ENCODE results near the gene ADIPOR2. TPM values are rescaled to one million over a fixed set of nuclear protein-coding genes. Genes with fewer than 3 reads are reported as not detected.

The ADIPOR2 gene
- total and polyA plus RNA-seq, 10 of the 15 experiments (the other 5 are each of a cell fraction or from before 2014, with no cell fraction given) = 8.6 to 65.0 (median 38.0) TPM

DNA sequence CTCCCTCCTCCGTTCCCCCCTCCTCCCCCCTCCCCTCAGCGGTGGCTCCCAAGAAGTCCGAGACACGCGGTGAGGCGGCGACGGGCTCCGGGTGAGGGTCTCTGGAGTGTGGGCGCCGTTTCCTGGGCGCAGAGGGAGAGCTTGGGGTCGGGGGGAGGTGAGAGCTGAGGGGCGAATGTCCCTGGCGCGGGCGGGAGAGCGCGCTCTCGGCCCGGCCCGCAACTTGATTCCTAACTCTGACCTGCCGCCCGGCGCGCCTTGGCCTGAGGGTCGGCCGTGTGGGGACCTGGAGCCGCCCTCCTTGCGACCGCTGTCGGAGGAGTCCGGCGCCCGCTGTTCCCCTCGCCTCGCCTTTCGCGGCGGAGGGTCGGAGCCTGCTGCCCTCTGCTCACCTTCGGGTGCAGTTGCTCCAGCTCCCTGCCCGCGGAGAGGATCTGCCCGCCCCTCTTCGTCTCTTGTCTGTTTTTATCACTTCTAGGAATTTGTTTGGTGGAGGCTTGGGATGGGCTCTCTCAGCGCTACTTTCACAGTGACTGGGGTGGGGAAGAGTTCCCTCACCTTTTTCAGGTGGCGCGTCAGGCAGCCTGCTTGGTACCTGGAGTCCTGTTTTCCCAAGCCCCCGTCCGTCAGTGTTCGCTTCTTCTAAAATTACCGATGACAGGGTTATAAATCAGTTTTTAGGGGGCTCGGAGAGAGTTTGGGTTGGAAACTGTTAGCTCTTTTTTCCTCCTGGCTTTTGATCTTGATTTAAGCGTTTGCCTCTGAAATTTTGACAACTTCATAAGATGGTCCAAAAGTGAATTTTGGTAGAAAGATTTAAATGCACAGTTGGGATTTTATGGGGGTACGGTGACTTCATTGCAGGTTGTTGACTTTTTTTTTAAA, 495 bp downstream of the ADIPOR2 start (continued):
- TF ChIP-seq RELB (IDR thresholded peaks at IDR 0.05; ENCODE audit: low read depth) = no peak
- no peak for TF ChIP-seq NFYA (IDR thresholded peaks at IDR 0.05; ENCODE audit: borderline replicate concordance, low read depth, low read length)
- TF ChIP-seq ZNF622 (IDR thresholded peaks at IDR 0.05) = no peak
- no peak; the same call in 1 of the 2 replicates for TF ChIP-seq RB1 (IDR thresholded peaks at IDR 0.05; ENCODE audit: borderline replicate concordance)
- no peak for TF ChIP-seq ZNF207 (IDR thresholded peaks at IDR 0.05; ENCODE audit: borderline replicate concordance)
- TF ChIP-seq, protein P1, sequence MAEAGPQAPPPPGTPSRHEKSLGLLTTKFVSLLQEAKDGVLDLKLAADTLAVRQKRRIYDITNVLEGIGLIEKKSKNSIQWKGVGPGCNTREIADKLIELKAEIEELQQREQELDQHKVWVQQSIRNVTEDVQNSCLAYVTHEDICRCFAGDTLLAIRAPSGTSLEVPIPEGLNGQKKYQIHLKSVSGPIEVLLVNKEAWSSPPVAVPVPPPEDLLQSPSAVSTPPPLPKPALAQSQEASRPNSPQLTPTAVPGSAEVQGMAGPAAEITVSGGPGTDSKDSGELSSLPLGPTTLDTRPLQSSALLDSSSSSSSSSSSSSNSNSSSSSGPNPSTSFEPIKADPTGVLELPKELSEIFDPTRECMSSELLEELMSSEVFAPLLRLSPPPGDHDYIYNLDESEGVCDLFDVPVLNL (IDR thresholded peaks at IDR 0.05; ENCODE audit: low read depth, low read length) = no peak
- no peak for TF ChIP-seq ZSCAN29 (IDR thresholded peaks at IDR 0.05)
- 0 out of 2 replicates have a peak, but pooled peaks have one; percentile 8 for TF ChIP-seq SMAD5 (IDR thresholded peaks at IDR 0.05; ENCODE audit: low read depth)
- TF ChIP-seq, protein P2, sequence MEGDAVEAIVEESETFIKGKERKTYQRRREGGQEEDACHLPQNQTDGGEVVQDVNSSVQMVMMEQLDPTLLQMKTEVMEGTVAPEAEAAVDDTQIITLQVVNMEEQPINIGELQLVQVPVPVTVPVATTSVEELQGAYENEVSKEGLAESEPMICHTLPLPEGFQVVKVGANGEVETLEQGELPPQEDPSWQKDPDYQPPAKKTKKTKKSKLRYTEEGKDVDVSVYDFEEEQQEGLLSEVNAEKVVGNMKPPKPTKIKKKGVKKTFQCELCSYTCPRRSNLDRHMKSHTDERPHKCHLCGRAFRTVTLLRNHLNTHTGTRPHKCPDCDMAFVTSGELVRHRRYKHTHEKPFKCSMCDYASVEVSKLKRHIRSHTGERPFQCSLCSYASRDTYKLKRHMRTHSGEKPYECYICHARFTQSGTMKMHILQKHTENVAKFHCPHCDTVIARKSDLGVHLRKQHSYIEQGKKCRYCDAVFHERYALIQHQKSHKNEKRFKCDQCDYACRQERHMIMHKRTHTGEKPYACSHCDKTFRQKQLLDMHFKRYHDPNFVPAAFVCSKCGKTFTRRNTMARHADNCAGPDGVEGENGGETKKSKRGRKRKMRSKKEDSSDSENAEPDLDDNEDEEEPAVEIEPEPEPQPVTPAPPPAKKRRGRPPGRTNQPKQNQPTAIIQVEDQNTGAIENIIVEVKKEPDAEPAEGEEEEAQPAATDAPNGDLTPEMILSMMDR (IDR thresholded peaks at IDR 0.05 in 2 of 3, conservative IDR thresholded peaks at IDR 0.05 in 1 of 3; ENCODE audit: control insufficient read depth in 2 of 3, extremely low read depth in 1 of 3, insufficient read depth in 1 of 3, low read depth in 3 of 3, low read length in 3 of 3) = 0 out of 6 replicates have a peak, but pooled peaks of 1 of the 3 experiments have one; percentile 4
- TF ChIP-seq GABPA (IDR thresholded peaks at IDR 0.05; ENCODE audit: low read depth) = no peak
- TF ChIP-seq SRF (IDR thresholded peaks at IDR 0.05; ENCODE audit: low read depth in 2 of 2, low read length in 2 of 2) = no peak
- no peak for TF ChIP-seq CREM (IDR thresholded peaks at IDR 0.05; ENCODE audit: low read depth)
- TF ChIP-seq NR2F1 (conservative IDR thresholded peaks at IDR 0.05) = 0 out of 2 replicates have a peak, but pooled peaks have one; percentile 66
- no peak for TF ChIP-seq ATF3 (IDR thresholded peaks at IDR 0.05; ENCODE audit: borderline replicate concordance, extremely low read depth, low read depth, low read length)
- peak; percentile 39 to 44; a peak in 2 of 4 replicates for TF ChIP-seq IKZF2 (IDR thresholded peaks at IDR 0.05)
- no peak for TF ChIP-seq JUND (IDR thresholded peaks at IDR 0.05; ENCODE audit: low read depth, low read length)
- TF ChIP-seq RELA (IDR thresholded peaks at IDR 0.05; ENCODE audit: borderline replicate concordance, partially characterized antibody) = no peak
- no peak for TF ChIP-seq EGR1 (IDR thresholded peaks at IDR 0.05; ENCODE audit: borderline replicate concordance in 1 of 2, low read depth in 2 of 2, low read length in 2 of 2)
- TF ChIP-seq GATAD2B (conservative IDR thresholded peaks at IDR 0.05; ENCODE audit: low read depth) = peak; percentile 47
- TF ChIP-seq, protein P3, sequence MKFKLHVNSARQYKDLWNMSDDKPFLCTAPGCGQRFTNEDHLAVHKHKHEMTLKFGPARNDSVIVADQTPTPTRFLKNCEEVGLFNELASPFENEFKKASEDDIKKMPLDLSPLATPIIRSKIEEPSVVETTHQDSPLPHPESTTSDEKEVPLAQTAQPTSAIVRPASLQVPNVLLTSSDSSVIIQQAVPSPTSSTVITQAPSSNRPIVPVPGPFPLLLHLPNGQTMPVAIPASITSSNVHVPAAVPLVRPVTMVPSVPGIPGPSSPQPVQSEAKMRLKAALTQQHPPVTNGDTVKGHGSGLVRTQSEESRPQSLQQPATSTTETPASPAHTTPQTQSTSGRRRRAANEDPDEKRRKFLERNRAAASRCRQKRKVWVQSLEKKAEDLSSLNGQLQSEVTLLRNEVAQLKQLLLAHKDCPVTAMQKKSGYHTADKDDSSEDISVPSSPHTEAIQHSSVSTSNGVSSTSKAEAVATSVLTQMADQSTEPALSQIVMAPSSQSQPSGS (IDR thresholded peaks at IDR 0.05; ENCODE audit: low read length) = no peak

Data from GM12878 (cell line).